H1 (cell line): ENCODE data around the gene GFAP. TPM values are rescaled to one million over a fixed set of nuclear protein-coding genes. Genes with fewer than 3 reads are reported as not detected.

Experiments
- CTCF ChIA-PET: fragments of 300-600 bp; sonication (Branson Sonifier 250); formaldehyde crosslinking; loops from one replicate; lab custom pipeline; 2021; ENCODE audit not compliant: partially characterized antibody; lab: Charles Lee
- POLR2A ChIA-PET: fragments of 300-600 bp; sonication (Branson Sonifier 250); formaldehyde crosslinking; loops from one replicate; lab custom pipeline; 2021; ENCODE audit warnings: inconsistent platforms; ENCODE audit not compliant: partially characterized antibody; lab: Charles Lee
- DNase-seq, 2 experiments: peaks; one replicate each; pipeline versions ENCODE4 v3.0.0 to v3.0.0-alpha.2; 2010 to 2022; ENCODE audit warnings: low spot score in 2 of 2, low read depth in 1 of 2, mixed read lengths in 1 of 2
- FAIRE-seq: peaks from 2 replicates; lab custom pipeline; 2011; peaks lifted over from hg19 to GRCh38; lab: Jason Lieb, UNC
- H2AFZ ChIP-seq: 2 replicates; pipeline ENCODE4 v1.8.1; 2012; ENCODE audit warnings: low read length, inconsistent platforms
- H2AK5ac ChIP-seq: 2 replicates; pipeline ENCODE4 v1.6.1; 2013; ENCODE audit warnings: low read depth, low read length
- H2BK120ac ChIP-seq: replicated peaks from 2 replicates; pipeline ENCODE3; 2013; ENCODE audit warnings: low read depth, low read length, inconsistent platforms
- H2BK12ac ChIP-seq: 2 replicates; pipeline ENCODE4 v1.6.1; 2013; ENCODE audit warnings: low read depth, low read length
- H2BK15ac ChIP-seq: 2 replicates; pipeline ENCODE4 v1.6.1; 2013; ENCODE audit warnings: low read length
- H2BK20ac ChIP-seq: 2 replicates; pipeline ENCODE4 v1.6.1; 2013; ENCODE audit warnings: low read length
- H2BK5ac ChIP-seq: 2 replicates; pipeline ENCODE4 v1.6.1; 2013; ENCODE audit warnings: low read depth, low read length
- H3K14ac ChIP-seq: 2 replicates; pipeline ENCODE4 v1.6.1; 2013; ENCODE audit warnings: inconsistent platforms; ENCODE audit not compliant: insufficient read length
- H3K18ac ChIP-seq: 2 replicates; pipeline ENCODE4 v1.6.1; 2013; ENCODE audit warnings: low read length; ENCODE audit errors: extremely low read depth
- H3K23ac ChIP-seq: 2 replicates; pipeline ENCODE4 v1.6.1; 2013; ENCODE audit warnings: inconsistent platforms; ENCODE audit not compliant: insufficient read length
- H3K23me2 ChIP-seq: 2 replicates; pipeline ENCODE4 v1.6.1; 2013; ENCODE audit warnings: low read depth, low read length
- H3K27ac ChIP-seq: 2 replicates; pipeline ENCODE4 v1.6.1; 2011; ENCODE audit warnings: low read depth, low read length, inconsistent platforms
- H3K27me3 ChIP-seq, 4 experiments: replicated peaks in 1 of 4; 1 replicate in 1 of 4; 2 replicates in 3 of 4; pipeline versions ENCODE4 v1.6.1 to v1.8.1; 2011 to 2013; ENCODE audit warnings: low read length in 3 of 4, mild to moderate bottlenecking in 3 of 4, inconsistent platforms in 2 of 4, mixed read lengths in 2 of 4, moderate library complexity in 1 of 4; ENCODE audit not compliant: control insufficient read depth in 3 of 4, insufficient read depth in 3 of 4; ENCODE audit errors: extremely low read depth in 1 of 4
- H3K36me3 ChIP-seq, 4 experiments: 2 replicates each; pipeline versions ENCODE4 v1.6.1 to v1.8.1; 2011 to 2013; ENCODE audit warnings: mild to moderate bottlenecking in 4 of 4, low read length in 3 of 4, moderate library complexity in 2 of 4, control low read depth in 1 of 4, inconsistent platforms in 1 of 4; ENCODE audit not compliant: insufficient read depth in 4 of 4, control insufficient read depth in 2 of 4
- H3K4ac ChIP-seq: replicated peaks from 2 replicates; pipeline ENCODE3; 2013; ENCODE audit warnings: low read length, low read depth, mixed read lengths, inconsistent platforms; ENCODE audit not compliant: insufficient read length
- H3K4me1 ChIP-seq, 4 experiments: replicated peaks in 1 of 4; 1 replicate in 1 of 4; 2 replicates in 3 of 4; pipeline versions ENCODE4 v1.6.1 to v1.8.1; 2011 to 2013; ENCODE audit warnings: low read length in 3 of 4, inconsistent platforms in 2 of 4, mixed read lengths in 1 of 4; ENCODE audit not compliant: insufficient read depth in 4 of 4, control insufficient read depth in 3 of 4
- H3K4me2 ChIP-seq, 2 experiments: 2 replicates each; pipeline versions ENCODE4 v1.6.1 to v1.8.1; 2011 to 2013; ENCODE audit warnings: low read depth in 2 of 2, low read length in 2 of 2, control low read depth in 1 of 2, inconsistent platforms in 1 of 2, mild to moderate bottlenecking in 1 of 2; ENCODE audit not compliant: insufficient read depth in 1 of 2
- H3K4me3 ChIP-seq, 4 experiments: fragments of 200-600, 300-600 bp in 1 of 4; sonication (generic), shearing (Covaris generic), sonication (Bioruptor Twin) in 1 of 4; 2 replicates each; pipeline versions ENCODE4 v1.5.1 to v1.8.1; 2011 to 2016; ENCODE audit warnings: low read length in 4 of 4, low read depth in 3 of 4, control low read depth in 2 of 4, inconsistent platforms in 2 of 4, mild to moderate bottlenecking in 2 of 4, mixed read lengths in 1 of 4, moderate library complexity in 1 of 4; ENCODE audit not compliant: insufficient read depth in 2 of 4; ENCODE audit errors: extremely low read depth in 1 of 4
- H3K56ac ChIP-seq: replicated peaks from 2 replicates; pipeline ENCODE3; 2013; ENCODE audit warnings: low read depth, mild to moderate bottlenecking, mixed read lengths, low read length, inconsistent platforms; ENCODE audit not compliant: insufficient read length
- H3K79me1 ChIP-seq: 2 replicates; pipeline ENCODE4 v1.6.1; 2013; ENCODE audit warnings: low read depth, low read length, control low read depth
- H3K79me2 ChIP-seq, 2 experiments: 2 replicates each; pipeline versions ENCODE4 v1.6.1 to v1.8.1; 2012 to 2013; ENCODE audit warnings: low read length in 2 of 2, mild to moderate bottlenecking in 2 of 2, inconsistent platforms in 1 of 2; ENCODE audit not compliant: insufficient read depth in 2 of 2, control insufficient read depth in 1 of 2
- H3K9ac ChIP-seq, 4 experiments: replicated peaks in 1 of 4; 1 replicate in 1 of 4; 2 replicates in 3 of 4; pipeline versions ENCODE4 v1.6.1 to v1.8.1; 2011 to 2013; ENCODE audit warnings: low read depth in 3 of 4, low read length in 3 of 4, control low read depth in 2 of 4, mild to moderate bottlenecking in 2 of 4, moderate library complexity in 2 of 4, inconsistent platforms in 1 of 4; ENCODE audit errors: extremely low read depth in 1 of 4
- H3K9me3 ChIP-seq, 2 experiments: 2 replicates each; pipeline versions ENCODE4 v1.6.1 to v1.8.1; 2012 to 2013; ENCODE audit warnings: mild to moderate bottlenecking in 2 of 2, moderate library complexity in 2 of 2, control low read depth in 1 of 2, inconsistent platforms in 1 of 2, low read depth in 1 of 2, low read length in 1 of 2, mixed read lengths in 1 of 2; ENCODE audit not compliant: insufficient read depth in 2 of 2
- H4K20me1 ChIP-seq, 2 experiments: replicated peaks in 1 of 2; 2 replicates each; pipeline versions ENCODE3 to v1.8.1; 2011 to 2013; ENCODE audit warnings: inconsistent platforms in 2 of 2, low read length in 2 of 2, mild to moderate bottlenecking in 1 of 2; ENCODE audit not compliant: insufficient read depth in 2 of 2, control insufficient read depth in 1 of 2
- H4K5ac ChIP-seq: 2 replicates; pipeline ENCODE4 v1.6.1; 2013; ENCODE audit warnings: low read length, low read depth, mixed read lengths, inconsistent platforms; ENCODE audit not compliant: insufficient read length
- H4K8ac ChIP-seq: 2 replicates; pipeline ENCODE4 v1.8.0; 2013; ENCODE audit warnings: mild to moderate bottlenecking, moderate library complexity, low read length, inconsistent platforms; ENCODE audit not compliant: insufficient read depth; ENCODE audit errors: extremely low read depth
- H4K91ac ChIP-seq: replicated peaks from 2 replicates; pipeline ENCODE3; 2013; ENCODE audit warnings: low read length, mixed read lengths, inconsistent platforms; ENCODE audit not compliant: insufficient read length
- ATF2 ChIP-seq: IDR thresholded peaks from 2 replicates; pipeline ENCODE4 v1.6.1; 2012; ENCODE audit warnings: low read length, inconsistent platforms
- BACH1 ChIP-seq: IDR thresholded peaks from 2 replicates; pipeline ENCODE4 v1.6.1; 2012; ENCODE audit warnings: low read length, improper control_type of control experiment
- CBX5 ChIP-seq: fragments of 300-800, 300-1000 bp; sonication (generic); IDR thresholded peaks from 2 replicates; pipeline ENCODE4 v1.7.1; 2016; ENCODE audit warnings: antibody characterized with exemption, low read length, low read depth
- EZH2 ChIP-seq: fragments of 200-600 bp; sonication (generic); IDR thresholded peaks from 2 replicates; pipeline ENCODE4 v1.7.1; 2012; ENCODE audit warnings: low read depth, mild to moderate bottlenecking, moderate library complexity, low read length, inconsistent platforms; ENCODE audit not compliant: severe bottlenecking
- HDAC2 ChIP-seq, 2 experiments: fragments of 300-600 bp in 1 of 2; sonication (generic) in 1 of 2; IDR thresholded peaks; 2 replicates each; pipeline ENCODE4 v1.6.1; 2011 to 2012; ENCODE audit warnings: low read depth in 2 of 2, low read length in 2 of 2, mild to moderate bottlenecking in 2 of 2, moderate library complexity in 2 of 2, borderline replicate concordance in 1 of 2, inconsistent platforms in 1 of 2
- TBP ChIP-seq: IDR thresholded peaks from 2 replicates; pipeline ENCODE4 v1.6.1; 2011; ENCODE audit warnings: low read depth, low read length, improper control_type of control experiment
- YY1 ChIP-seq: IDR thresholded peaks from 2 replicates; pipeline ENCODE4 v1.6.1; 2011; ENCODE audit warnings: low read depth, mild to moderate bottlenecking, low read length
- WGBS, 2 experiments: shearing (Covaris generic) in 1 of 2; methylation state at CpG; one replicate each; pipeline versions ENCODE4 v1.1.6 to v1.1.7; 2013 to 2015; ENCODE audit warnings: low lambda C conversion rate in 2 of 2, mixed read lengths in 2 of 2, inconsistent platforms in 1 of 2, low coverage in 1 of 2, missing lambda C conversion rate in 1 of 2; ENCODE audit not compliant: insufficient replicate concordance in 2 of 2, insufficient coverage in 1 of 2, insufficient read length in 1 of 2; ENCODE audit errors: extremely low coverage in 1 of 2, missing lambda C conversion rate in 1 of 2; 5-methylcytosine and 5-hydroxymethylcytosine counted together
- polyA plus RNA-seq, 7 experiments: library from polyadenylated mRNA; depleted of rRNA in 3 of 7; stranded (reverse) in 5 of 7; unstranded in 2 of 7; fragments of >200 nt in 5 of 7; fragments of 200-250 nt in 2 of 7; gene quantifications; 1 replicate in 5 of 7; 2 replicates in 1 of 7; 4 replicates in 1 of 7; pipeline versions ENCODE4 v1.2.1 to v1.2.3, GENCODE V29; 2011 to 2013; ENCODE audit warnings: missing spikeins in 2 of 7, mixed read lengths in 2 of 7
- total RNA-seq: library from RNA; stranded (reverse); fragmentation: NEBNext Ultra II Directional; extraction: Animal tissue kit (Norgen Biotek cat#: 25700); gene quantifications from 2 replicates; pipeline ENCODE4 v1.2.1, GENCODE V29; 2021

Gene GFAP
- total and polyA plus RNA-seq, 2 of the 8 experiments (the other 6 are each of a cell fraction or from before 2014, with no cell fraction given) = 1.3 to 1.5 TPM

DNA sequence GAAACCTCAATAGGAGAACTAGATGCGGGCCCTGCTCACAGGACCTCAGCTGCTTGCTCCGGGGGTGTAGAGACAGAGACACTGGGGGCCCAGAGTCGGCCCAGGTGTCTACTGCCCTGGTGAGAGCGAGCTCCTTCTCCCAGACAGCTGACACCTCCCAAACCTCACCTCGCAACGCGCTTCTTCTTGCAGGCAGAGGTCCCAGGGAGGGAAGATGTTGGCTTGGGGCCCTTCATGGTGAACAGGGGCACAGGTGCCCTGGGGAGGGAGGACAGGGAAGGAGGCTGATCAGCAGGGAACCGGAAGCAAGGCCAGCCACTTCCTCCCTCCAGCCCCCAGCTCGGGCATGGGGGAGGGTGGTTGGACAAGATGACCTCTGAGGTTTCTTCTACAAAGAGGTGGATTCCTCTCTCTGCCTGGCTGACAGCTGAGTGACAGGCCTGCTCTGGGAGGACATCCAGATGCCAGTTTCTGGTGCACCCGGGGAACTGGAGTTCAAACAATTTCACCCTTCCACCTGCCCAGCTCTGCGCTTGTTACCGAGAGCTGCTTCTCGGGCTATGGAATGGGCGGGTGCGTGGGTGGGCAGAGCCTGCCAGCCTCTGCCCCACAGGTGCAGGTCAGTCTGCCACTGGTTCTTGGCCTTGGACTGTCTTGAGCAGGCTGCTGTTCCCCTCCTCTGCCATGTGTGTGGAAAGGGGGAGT, 11.7 kb upstream of the GFAP start:
- no peak for FAIRE-seq
- Histone ChIP-seq H3K4ac (no peak overlapping the region), H4K20me1 (peaks cover 0 to 2% of the 10 kb centered on the region in 2 experiments), H2BK120ac (no peak overlapping the region), H3K4me1 (no peaks in the 10 kb centered on the region; a peak in 4 of 7 replicates), H3K27me3 (no peaks in the 10 kb centered on the region), H3K14ac (no peak overlapping the region), H3K4me2 (no peak overlapping the region), H3K4me3 (no peak overlapping the region), H3K9me3 (no peaks in the 10 kb centered on the region), H2BK5ac (no peak overlapping the region), H3K18ac (no peak overlapping the region), H2AFZ (no peak overlapping the region), H3K23ac (no peak overlapping the region), H2BK20ac (no peak overlapping the region), H3K56ac (no peak overlapping the region), H2BK12ac (no peak overlapping the region), H3K9ac (no peak overlapping the region), H4K8ac (no peak overlapping the region), H4K5ac (no peak overlapping the region), H2BK15ac (no peak overlapping the region), H3K36me3 (peaks cover 20 to 52% (median 45%) of the 10 kb centered on the region in 4 experiments), H3K27ac (no peak overlapping the region), H2AK5ac (no peak overlapping the region), H3K79me1 (no peaks in the 10 kb centered on the region), H3K79me2 (no peaks in the 10 kb centered on the region), H4K91ac (no peak overlapping the region), H3K23me2 (no peaks in the 10 kb centered on the region)
- TF ChIP-seq YY1 (no peak), ATF2 (no peak), EZH2 (no peak), HDAC2 (IDR thresholded peaks at IDR 0.05; ENCODE audit: borderline replicate concordance in 1 of 2, low read depth in 2 of 2, low read length in 2 of 2) (no peak), CBX5 (no peak), TBP (no peak), BACH1 (no peak)
- WGBS, 2 experiments = 92% methylated on average over 15 of the region's 15 CpGs; no CpG with 5 or more reads in 1 of the 2 experiments
- no peak for DNase-seq
- POLR2A ChIA-PET = interaction anchor here (1.5 to 2.0 kb wide), 3 partner anchors 9 to 28 kb away, joined by 5 to 7 read pairs (median 6); partner anchors contain the start of gene EFTUD2
- CTCF ChIA-PET = interaction anchor here (0.6 to 13.0 kb wide), 12 partner anchors 9 to 172 kb away, joined by 3 to 243 read pairs (median 4); no protein-coding TSS in a partner anchor
